A549 (cell line): Measurements from ENCODE around the gene SLC6A3.

Experiments used
- HDAC2 ChIP-seq: fragments of 200-600 bp; sonication (generic); IDR thresholded peaks from 2 replicates; pipeline ENCODE4 v1.6.1; 2016
- POLR2A ChIP-seq: IDR thresholded peaks from 2 replicates; pipeline ENCODE4 v1.6.1; 2012; ENCODE audit warnings: mild to moderate bottlenecking, low read length
- RAD21 ChIP-seq, 2 experiments: fragments of >200 bp in 1 of 2; sonication (Bioruptor Twin) in 1 of 2; formaldehyde crosslinking in 1 of 2; IDR thresholded peaks in 1 of 2; conservative IDR thresholded peaks in 1 of 2; 2 replicates in 1 of 2; 3 replicates in 1 of 2; pipeline ENCODE4 v1.6.1; 2012 to 2018; ENCODE audit warnings: inconsistent platforms in 1 of 2
- TF ChIP-seq, protein P1 (sequence below): fragments of >200 bp; sonication (Bioruptor Twin); formaldehyde crosslinking; IDR thresholded peaks from 3 replicates; pipeline ENCODE4 v1.5.1; 2016

DNA sequence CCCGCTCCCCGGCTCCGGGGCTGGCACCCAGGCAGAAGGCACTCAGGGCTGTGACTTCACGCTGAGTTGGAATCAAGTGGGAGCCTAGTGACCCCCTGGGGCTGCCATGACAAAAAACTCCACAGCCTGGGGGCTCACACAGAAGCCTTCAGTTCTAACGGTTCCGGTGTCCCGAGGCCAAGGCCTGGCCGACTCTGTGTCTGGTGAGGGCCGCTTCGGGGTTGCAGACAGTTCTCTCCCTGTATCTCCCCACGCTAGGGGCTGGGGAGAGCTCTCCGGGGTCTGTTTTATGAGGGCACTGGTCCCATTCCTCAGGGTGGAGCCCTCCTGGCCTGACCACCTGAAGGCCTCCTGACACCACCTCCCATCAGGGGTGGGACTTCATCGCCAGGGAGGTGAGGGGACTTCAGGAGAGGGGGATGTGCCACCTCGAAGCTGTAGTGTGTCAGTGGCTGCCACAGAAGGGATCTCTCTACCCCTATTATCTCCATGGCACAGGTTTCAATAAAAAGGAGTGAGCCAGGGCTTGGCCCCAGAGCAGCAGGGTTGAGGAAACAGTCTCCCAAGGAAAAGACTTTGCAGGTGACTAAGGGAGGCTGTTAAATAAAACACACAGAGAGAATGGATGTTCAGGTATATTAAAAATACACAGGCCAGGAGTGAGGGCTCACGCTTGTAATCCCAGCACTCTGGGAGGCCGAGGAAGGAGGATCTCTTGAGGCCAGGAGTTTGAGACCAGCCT is 1.5 kb upstream of the SLC6A3 start:
- no peak for TF ChIP-seq HDAC2
- TF ChIP-seq, protein P1, sequence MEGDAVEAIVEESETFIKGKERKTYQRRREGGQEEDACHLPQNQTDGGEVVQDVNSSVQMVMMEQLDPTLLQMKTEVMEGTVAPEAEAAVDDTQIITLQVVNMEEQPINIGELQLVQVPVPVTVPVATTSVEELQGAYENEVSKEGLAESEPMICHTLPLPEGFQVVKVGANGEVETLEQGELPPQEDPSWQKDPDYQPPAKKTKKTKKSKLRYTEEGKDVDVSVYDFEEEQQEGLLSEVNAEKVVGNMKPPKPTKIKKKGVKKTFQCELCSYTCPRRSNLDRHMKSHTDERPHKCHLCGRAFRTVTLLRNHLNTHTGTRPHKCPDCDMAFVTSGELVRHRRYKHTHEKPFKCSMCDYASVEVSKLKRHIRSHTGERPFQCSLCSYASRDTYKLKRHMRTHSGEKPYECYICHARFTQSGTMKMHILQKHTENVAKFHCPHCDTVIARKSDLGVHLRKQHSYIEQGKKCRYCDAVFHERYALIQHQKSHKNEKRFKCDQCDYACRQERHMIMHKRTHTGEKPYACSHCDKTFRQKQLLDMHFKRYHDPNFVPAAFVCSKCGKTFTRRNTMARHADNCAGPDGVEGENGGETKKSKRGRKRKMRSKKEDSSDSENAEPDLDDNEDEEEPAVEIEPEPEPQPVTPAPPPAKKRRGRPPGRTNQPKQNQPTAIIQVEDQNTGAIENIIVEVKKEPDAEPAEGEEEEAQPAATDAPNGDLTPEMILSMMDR, result no peak
- TF ChIP-seq POLR2A, result no peak
- TF ChIP-seq RAD21 (conservative IDR thresholded peaks at IDR 0.05 in 1 of 2, IDR thresholded peaks at IDR 0.05 in 1 of 2), result no peak
